ENCODE results near the gene GAB3.

- TF ChIP-seq CTCF (IDR thresholded peaks at IDR 0.05) = no peak
- no peak for TF ChIP-seq EP300 (IDR thresholded peaks at IDR 0.05)
These were observed 23.7 kb upstream of the GAB3 start for GRCh38 chrX:154774622-154775021.
